ENCODE data around the gene GDF11. TPM values are rescaled to one million over a fixed set of nuclear protein-coding genes. Genes with fewer than 3 reads are reported as not detected.

Gene GDF11
- total and polyA plus RNA-seq, 2 of the 8 experiments (the other 6 are each of a cell fraction or from before 2014, with no cell fraction given), result 12.1 to 15.1 TPM

- TF ChIP-seq KDM4A (IDR thresholded peaks at IDR 0.05; ENCODE audit: low read depth, low read length, severe bottlenecking), result no peak
- no peak for TF ChIP-seq FOSL1 (IDR thresholded peaks at IDR 0.05; ENCODE audit: insufficient read depth, low read depth, low read length)
Measured at GRCh38 chr12:55720071-55720564, 22.8 kb upstream of the GDF11 start, which contains the start of gene RDH5 (continued).

All from H1 (cell line).